DMS 273 (cell line): Measurements from ENCODE around the gene SOX6.
A peak's percentile ranks its signal among the peaks of the same experiment; 100 is the strongest.

Experiments used
- DNase-seq: peaks from one replicate; lab custom pipeline; 2025; ENCODE audit not compliant: unreplicated experiment; lab: John Stamatoyannopoulos, UW

The SOX6 gene

DNA sequence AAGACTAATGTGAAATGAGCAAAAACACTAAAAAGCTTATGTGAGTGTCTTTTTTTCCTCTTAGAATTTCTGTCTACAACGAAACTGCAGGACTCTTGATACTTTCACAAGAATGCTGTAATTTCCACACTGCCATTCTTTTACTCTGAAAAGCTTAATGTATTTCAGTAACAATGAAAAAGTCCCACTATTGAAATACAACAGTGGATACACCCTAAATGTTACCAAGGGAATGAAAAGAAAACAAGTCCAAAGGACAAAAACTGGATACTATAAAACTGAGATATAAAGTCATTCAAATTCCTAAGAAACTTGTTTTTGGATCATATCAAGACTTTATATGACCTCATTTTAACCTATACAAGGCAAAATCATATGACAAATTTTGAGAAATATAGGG, 77.4 kb downstream of the SOX6 start:
- no peak for DNase-seq

DNA sequence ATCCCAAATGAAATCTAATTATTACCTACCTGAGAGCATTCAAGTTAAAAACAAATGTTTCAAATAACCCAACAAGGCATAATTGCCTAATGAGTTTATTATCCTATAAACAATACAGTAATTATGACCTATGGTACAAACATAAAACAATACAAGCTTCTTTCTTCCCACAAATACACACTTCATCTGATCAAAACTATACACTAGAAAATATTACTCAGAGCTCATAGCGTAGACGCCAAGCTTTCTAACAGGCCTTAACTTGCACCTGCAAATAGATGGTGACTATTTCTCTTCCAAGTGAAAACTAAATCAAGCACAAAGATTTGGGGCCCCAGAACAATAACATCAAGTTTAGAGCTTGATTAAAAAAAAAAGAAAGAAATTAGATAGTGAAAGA, 78.1 kb downstream of the SOX6 start:
- DNase-seq, result no peak

DNA sequence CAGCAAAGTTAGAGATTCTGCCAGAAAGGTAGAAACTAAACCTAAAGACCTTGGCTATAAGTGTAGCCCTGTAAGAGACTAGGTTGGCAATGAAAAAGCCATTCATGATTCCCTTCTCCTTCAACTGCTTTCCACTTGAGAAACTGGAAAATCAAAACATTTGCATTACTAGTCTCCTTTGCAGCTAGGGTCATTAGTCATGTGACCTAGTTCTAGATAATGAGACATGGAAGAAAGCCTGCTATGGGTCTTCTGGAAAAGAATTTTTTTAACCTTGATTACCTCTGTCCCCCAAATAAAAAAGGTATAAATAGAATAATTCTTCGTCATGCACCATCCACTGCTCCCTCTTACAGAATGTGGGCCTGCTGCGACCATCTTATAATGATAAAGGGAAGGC, 80.1 kb downstream of the SOX6 start:
- no peak for DNase-seq

DNA sequence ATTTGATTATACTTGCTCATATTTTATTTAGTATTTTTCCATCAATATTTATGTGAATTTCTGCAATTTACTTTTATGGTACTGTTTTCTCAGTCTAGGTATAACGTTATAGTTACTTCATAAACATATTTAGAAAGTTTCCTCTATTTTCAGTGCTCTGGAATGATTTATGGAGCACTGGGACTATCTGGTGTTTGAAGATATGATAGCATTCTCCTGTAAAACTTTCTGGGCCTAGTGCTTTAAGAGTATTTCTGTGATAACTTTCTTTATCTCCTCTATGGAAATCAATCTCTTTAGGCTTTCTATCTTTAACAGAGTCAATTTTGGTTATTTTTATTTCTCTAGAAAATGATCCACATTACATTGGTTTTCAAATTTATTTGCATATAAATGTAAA, 85.1 kb downstream of the SOX6 start:
- no peak for DNase-seq

DNA sequence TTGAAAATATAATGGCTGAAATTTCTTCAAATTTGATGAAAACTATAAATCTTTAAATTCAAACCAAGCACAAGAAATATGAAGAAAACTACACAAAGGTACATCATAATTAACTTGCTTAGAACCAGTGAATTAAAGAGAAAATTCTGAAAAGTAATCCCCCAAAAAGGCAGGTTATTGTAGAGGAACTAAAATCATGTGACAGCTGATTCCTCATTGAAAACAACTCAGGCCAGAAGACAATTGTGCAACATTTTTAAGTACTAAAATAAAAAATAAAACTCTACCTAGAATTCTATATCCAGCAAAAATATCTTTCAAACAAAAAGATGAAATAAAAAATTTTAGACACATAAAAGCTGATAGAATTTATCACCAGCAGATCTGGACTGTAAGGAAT, 90.3 kb downstream of the SOX6 start:
- no peak for DNase-seq

DNA sequence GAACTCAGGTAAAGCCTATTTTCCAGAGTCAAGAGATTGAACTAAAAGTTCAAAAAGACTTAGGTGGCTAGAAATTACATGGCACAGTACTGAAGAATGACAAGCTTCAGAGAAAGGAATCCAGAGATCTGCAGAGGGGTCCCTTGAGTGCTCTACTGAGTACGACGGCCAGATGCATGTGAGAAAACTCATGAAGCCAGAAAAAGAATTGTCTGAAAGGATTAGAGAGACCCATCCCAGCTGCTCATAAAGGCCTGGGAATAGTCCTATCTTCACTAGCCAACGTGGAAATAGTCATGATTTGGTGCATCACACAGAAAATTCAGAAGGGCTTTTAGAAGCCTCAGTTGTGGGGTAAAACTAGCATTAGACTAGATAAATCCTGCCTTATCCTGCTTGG, 91.3 kb downstream of the SOX6 start:
- DNase-seq, result no peak

DNA sequence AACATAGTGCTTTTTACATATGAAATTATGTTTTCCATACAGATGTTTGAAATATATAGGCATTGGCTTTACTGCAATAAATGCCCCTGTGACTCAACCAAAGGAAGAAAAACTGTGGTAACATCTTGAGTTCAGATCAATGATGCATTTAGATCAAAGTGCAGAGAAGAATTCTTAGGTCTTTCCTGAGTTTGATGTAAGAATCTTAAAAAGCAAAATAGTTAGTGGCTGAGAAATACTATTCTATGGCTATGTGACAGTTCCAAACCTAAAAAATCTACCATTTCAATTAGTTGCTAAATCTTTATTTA, 93.7 kb downstream of the SOX6 start:
- DNase-seq, result no peak

DNA sequence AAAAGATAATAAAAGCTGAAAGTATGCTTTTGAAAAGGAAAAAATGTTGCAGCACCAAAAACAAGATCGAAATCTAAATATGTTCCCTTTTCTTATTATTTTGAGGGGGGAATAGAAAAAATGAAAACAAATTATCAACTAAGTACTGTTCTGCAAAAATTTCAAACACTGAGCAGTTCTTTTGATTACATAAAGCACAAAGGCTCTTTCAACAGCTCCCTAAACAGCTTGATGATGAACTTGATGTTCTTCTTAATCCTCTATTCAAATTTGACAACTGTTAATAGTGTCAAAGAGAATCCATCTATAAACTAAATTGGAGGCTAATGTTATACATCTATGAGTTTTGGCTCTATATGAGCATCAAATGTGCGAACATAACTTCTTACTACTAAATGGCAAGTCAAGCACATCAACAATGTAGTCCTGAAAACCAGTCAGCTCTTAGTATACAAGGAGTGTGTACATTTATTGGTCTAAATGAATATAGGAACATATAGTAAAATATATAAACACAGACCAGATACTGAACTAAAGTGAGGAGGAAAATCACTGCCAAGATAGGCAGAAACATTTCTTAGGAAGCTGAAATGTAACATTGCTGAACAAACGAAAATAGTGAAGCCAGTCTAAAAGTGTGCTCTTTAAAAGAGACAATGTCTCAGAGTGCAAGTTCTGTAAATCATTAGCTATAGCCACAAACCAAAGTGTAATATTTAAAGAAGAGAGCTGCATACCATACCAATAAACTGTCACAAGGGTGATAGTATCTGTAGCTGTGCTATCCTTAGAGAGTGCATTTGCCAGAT, 94.3 kb downstream of the SOX6 start:
- no peak for DNase-seq

DNA sequence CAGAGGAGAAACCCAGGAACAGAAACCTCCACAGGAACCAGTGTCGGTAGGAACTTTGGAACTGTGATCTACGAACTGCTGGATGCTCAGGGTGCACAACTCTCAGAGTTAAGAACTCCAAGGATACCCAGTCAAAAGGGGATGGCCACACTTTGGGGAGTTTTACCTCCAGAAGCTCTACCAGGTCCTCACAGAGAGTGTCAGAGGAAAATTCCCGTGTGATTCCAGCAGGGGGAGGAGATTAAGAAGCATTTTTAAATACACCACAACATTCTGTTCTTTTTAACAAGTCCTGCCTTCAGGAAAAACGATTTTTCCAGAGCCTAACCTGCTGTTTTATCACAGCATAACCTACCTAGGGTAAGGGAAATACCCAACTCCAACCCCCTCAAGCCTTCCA, 104.0 kb downstream of the SOX6 start:
- DNase-seq, result peak; percentile 9

DNA sequence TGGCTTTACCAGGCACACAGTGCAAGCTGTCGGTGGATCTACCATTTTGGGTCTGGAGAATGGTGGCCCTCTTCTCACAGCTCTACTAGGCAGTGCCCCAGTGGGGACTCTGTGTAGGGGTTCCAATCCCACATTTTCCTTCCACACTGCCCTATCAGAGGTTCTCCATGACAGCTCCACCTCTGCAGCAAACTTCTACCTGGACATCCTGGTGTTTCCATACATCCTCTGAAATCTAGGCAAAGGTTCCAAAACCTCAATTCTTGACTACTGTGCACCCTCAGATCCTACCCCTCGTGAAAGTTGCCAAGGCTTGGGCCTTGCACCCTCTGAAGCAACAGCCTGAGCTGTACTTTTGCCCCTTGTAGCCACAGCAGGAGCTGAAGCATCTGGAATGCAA, 108.1 kb downstream of the SOX6 start:
- no peak for DNase-seq

DNA sequence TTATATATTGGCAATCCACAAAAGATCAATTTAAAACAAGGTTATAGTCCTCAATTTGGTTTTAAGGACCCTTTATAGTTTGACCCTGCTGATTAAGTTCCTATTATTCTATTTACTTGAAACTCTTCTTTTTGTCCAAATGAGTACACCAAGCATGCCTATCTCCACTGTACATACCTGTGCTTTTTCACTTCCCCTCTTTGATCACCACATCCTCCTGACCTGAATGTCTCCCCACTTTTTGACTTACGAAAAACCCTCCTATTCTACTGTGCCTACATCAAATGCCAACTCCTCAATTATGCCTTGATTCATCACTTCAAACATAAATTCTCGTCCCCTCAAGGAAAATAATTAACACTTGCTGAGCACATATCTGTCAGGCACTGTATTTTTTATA, 113.5 kb downstream of the SOX6 start:
- no peak for DNase-seq

DNA sequence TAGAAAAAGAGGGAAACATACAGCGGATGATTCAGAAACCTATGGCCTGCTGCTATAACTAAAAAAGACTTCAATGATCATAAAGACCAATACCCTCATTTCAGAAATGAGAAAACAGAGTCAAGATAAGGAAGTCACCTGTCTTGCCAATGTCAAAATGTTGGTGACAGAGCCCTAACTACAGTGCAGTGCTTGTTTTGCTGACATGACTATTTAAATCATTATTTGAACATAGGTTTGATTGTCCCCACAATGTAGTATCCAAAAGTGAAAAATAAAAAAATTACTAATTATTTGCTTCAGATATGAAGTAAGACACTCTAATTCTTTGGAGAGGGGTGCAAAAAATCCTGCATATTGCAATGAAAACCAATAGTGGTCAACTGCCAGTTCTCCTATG, 115.7 kb downstream of the SOX6 start:
- no peak for DNase-seq

DNA sequence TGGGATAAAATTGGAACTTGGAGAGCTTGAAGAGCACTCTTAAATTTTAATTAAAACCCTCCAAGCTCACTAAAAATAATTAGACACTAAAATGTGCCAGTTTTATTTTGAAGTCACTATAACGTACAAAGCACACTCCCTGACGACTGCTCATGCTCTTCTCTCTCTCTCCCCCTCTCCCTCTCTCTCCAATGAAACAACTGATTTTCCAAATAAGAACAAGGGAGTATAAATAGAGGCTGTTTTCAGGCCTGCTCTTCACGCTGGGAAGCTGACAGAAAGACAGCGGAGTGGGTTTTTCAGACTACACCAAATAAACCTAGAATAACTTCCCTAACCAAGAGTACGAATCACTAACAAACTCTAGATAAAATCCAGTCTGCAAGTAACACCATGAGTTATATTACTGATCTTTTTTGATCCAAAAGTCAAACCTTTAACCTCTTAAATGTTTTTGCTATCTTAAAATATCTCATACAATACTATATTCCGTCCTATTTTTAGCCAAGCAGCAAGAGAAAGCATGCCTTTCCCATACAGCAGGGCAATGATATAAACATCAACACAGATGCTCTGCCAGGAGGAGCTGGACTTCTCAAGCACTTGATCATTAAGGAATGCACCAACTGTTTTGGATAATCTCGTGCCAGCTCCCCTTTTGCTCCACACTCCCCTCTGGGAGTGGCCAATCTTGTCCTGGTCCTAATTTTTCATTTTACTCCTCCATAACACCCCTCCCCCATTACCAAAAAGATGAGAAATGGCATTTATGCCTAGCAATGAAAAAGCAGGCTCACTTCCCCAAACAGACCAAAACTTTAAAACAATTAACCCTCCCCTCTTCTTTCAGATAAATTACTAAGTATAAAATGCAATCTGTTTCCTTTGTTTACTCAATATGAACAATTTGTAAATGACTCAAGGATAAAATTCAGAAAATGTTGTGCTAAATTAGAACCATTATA, 116.9 kb downstream of the SOX6 start:
- DNase-seq, result peak; percentile 82

DNA sequence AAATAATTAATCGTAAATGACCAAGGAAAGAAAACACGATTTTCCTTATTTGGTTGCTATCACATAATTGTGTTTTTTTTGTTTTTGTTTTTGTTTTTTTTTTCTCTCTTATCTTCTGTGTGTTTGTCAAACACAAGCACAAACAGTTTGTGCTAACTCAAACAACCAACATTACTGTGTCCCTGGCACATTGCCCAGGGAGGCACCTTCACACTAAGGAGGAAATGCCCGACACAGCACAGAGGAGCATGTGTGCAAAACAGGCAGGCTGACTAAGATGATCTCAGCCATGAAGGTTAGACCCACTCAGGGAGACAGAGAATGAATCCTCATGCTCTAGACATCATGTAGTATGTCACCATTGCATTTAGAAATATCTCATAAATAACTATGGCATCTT, 130.1 kb downstream of the SOX6 start:
- DNase-seq, result peak; percentile 18

DNA sequence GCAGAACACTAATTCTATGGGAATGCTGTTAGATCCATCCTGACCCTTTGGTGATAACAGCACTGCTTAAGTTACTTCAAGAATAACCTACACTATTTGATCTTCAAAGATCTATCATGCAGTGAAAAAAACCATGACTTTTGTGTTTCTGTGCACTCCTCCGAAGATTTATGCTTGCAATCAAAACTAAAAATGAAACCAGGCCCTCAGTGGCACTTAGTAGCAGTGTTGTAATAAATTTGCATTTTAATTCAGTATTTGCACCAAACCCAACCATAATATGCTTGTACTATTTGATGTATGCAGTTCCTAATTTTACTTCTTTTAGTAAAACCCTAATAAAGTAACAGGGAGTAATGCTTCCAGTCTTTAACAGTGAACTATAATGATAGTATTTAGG, 130.7 kb downstream of the SOX6 start:
- DNase-seq, result no peak

DNA sequence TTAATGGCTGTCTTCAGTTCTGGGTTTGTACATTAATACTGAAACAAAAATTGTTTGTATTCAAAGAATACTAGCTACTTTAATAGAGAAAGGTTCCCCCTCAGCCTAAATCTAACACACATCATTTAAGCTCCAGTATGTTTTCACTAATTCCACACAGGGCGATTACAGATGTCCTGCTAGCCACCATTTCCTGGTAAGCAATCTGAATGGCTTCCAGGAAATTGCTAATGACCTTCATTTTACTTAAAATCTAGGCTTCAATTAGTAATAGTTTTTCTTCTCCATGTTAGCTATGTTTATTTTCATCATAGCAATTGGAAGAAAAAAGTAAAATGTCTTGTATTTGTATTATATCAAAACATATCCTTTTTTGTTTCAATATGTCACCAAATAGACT, 132.8 kb downstream of the SOX6 start:
- no peak for DNase-seq

DNA sequence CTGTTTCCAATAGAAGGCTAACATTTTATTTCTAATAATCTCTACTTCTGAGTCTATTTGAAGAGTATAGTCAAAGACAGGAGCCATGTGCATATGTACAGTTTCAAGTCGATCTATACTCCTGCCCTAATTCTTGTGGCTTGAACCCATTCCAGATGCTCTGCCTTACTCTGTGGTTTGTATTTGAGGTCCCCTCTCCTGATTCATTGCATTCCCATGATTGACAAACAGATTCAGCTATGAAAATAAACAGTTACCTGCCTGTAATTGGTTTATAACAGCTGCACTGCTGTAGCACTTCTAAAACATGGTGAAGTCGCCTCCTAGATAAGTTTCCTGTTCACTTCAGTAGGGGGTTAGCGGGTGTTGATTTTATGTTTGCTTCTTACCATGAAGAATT, 138.7 kb downstream of the SOX6 start:
- no peak for DNase-seq

DNA sequence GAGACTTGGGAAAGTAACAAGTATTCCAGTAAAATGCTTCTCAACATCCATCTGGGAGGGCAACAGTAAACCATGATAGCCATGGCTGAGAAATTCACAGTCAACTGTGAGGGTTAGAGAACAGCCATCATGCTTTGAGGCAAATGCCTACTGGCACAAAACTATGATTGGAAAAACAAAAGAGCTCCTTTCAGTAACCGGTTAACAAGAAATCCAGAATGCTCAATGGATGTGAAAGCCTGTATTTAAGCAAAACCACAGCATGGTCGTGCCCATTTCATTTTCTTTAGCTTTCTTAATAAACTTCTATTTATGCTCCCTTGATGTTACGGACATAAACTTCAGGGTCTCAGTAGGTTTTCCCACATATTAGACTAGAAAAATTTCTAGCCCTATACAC, 139.5 kb downstream of the SOX6 start:
- DNase-seq, result no peak

DNA sequence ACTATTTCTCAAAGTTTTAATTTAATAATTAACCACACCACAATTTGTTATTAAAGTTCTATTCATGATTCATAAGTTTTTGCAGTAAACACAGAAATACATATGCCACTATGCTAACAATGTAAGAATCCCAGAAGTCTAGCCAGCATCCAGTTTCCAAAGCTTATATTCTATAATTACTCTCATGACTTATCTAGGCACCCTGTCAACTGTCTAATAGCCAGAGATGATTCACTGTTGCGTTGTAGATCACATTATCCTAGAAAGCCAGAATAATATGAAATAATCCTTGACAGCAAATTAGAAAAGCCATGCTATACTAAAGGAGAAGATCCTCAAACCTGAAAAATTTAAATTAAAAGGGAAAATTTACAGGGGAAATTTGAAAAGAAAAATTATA, 141.0 kb downstream of the SOX6 start:
- no peak for DNase-seq

DNA sequence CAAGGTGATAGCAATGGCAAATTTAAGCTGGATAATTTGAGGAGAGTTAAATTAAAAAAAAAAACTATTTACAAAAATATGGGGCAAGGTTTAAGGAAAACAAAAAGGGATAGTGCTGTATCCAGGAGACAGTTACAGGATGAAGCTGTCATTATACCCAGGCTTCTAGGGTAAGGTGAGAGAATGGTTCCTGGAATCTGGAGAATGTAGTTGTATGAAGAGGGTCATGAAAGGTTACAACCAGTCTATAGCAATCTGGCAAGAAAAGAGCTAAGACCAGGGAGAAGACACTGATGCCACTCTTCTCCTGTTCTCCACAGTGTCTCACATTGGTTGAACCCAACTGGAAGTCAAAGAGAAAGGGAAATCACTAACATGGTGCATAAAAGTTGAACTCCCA, 144.9 kb downstream of the SOX6 start:
- DNase-seq, result no peak

DNA sequence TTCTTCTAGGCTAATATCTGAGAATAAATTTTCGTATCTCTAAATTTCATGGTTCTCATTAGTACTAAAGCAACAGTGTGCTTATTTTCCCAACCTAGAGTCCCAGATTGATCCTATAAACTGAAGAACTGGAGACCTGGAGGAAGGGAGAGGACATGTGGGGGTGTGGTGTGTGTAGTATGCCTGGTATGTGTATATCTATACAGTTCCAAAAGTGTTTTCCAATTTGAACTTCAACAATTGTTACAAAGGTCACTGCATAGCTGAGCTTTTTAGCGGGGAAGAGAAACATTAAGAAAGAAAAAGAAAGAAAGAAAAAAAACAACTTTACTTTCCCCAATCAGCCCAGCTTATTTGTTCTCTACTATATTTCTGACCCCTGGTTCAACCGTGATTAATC, 152.1 kb downstream of the SOX6 start:
- no peak for DNase-seq

DNA sequence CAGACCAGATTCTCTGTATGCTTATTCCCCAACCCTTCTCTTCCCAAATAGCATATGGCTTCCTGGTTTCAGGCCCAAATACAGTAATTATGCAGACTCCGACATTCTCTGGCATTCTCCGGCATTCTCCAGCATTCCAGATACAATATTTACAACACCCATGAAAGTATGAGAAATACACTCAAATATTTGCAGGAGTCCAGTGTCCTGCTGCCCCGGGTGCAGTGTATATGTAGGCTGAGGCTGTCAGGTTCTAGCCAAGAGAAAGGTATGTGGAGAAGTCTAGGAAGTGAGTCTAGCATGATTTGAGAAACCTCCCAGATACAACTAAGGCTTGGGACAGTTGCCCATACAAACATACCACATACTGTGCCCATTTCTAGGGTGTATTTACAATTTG, 160.7 kb downstream of the SOX6 start:
- no peak for DNase-seq
